ENCODE data around the gene SHLD2. TPM values are rescaled to one million over a fixed set of nuclear protein-coding genes. Genes with fewer than 3 reads are reported as not detected.
"Not testable (repeated sequence)": the region's sequence is repeated elsewhere in the genome, so short reads cannot be mapped to it uniquely, and the experiment has no call there.

Gene SHLD2
- total RNA-seq, 1 donor from 2014 or later: 37.1 TPM

DNA sequence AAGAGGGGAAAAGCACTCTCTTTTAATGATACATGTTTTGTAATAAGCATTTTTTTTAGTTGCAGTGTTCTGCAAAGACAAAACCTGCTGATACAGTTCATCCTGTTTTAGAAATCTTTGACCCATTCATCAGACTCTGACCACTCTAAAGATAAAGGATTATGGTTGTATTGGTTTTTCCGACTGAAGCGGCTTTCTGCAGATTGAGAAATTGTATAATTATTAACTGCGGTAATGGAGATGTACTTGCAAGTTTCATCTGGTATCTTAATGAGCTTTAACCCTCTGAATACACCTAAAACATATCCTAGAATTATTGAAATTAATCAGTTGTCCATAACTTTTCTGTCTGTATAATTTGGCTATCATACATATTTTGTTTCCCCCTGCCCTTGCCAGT lies 50.6 kb downstream of the SHLD2 start:
- DNase-seq: not testable (repeated sequence)

DNA sequence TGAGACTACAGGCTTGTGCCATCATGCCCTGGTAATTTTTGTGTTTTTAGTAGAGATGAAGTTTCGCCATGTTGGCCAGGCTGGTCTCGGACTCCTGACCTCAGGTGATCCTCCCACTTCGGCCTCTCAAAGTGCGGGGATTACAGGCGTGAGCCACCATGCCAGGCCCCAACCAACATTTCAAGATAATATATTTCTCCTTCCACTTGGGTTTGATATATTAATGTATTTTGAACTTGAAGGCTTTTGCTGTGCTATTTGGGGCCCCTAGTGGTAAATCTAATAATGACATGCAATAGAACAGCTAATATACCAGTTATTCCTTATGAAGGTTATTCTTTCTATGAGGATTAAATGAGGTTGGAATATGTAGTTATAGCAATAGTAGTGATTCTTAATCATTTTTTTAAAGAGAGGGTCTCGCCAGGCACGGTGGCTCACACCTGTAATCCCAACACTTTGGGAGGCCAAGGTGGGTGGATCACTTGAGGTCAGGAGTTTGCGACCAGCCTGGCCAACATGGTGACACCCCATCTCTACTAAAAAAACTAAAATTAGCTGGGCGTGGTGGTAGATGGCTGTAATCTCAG lies 54.1 kb downstream of the SHLD2 start:
- DNase-seq: not testable (repeated sequence)

DNA sequence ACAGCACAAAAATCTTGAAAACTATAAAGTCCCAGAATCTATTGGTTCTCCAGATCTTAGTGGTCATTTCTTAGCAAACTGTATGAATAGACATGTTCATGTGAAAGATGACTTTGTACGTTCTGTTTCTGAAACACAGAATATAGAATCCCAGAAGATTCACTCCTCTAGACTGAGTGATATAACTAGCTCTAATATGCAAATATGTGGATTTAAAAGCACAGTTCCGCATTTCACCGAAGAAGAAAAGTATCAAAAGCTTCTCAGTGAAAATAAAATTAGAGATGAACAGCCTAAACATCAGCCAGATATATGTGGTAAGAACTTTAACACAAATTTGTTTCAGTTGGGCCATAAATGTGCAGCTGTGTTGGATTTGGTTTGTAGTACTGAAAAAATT lies 56.5 kb downstream of the SHLD2 start:
- DNase-seq: not testable (repeated sequence)

DNA sequence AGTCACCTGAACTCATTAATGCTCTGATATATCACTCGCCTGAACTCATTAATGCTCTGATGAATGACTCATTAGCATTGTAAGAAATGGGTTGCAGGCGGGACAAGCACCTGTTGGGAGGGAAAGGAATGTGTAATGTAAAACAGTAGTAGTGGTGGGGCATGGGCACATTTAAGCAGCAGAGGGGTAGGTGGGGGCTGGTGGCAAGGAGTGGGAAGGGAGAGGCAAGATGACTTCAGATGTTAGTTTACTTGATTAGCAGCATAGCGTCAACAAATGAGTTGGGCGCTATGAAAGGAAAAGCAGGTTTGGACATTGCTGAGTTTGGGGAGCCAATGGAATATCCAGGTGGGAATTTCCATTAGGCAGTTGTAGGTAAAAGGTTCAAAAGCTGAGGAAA lies 61.8 kb downstream of the SHLD2 start:
- DNase-seq: not testable (repeated sequence)

DNA sequence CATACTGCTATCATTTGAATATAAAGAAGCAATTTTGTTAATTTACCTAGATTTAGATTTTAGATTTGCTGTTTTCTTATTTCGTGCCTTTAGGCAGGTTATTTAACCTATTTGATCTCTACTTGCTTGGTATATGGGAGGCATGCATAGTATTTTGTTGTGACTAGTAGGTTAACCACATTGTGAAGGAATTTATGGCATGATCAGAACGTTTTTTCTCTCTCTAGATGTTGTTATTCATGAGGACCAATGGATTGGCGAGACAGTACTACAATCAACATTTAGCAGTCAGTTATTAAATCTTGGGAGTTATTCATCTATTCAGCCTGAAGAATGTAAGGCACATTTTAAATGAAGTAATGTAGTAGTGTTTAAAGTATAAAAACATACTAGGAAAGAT lies 62.8 kb downstream of the SHLD2 start:
- DNase-seq: not testable (repeated sequence)

DNA sequence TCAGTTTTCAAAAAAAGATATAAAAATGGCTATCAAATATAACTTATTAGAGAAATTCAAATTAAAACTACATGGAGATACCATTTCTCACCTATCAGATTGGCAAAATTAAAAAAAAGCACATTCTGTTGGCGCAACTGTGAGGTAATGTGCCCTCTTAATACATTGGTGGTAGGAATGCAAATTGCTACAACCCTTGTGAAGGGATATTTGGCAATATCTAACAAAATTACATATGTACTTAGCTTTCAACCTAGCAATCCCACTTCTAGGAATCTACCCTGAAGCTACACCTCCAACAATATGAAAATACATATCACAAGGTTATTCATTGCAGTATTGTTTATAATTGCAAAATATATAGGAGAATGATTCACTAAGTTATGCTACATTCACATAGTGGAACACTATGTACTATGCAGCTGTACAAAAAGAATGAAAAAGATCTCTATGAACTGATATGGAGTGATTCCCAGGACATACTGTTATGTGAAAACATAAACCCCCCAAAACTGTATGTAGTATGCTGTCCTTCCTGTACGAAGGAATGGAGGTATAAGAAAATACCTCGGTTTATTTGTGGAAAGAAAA lies 67.8 kb downstream of the SHLD2 start:
- not testable (repeated sequence) for DNase-seq

DNA sequence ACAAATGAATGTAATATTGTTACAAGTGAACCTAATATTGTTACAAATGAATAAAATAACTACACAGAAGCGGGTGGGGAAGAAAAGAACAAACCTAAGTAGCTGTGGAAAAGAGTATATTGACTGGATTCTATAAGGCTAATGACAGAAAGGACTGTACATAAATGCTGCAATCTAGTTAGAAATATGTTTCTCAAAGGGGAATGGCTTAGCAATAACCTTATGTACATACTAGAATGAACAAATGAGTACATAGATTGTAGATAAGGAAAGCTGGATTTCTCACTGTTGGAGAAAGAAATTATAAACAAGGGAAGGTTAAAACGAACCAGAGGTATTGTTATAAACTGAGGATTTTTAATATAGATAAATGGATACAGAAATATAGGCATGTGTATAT lies 68.4 kb downstream of the SHLD2 start:
- DNase-seq: not testable (repeated sequence)

DNA sequence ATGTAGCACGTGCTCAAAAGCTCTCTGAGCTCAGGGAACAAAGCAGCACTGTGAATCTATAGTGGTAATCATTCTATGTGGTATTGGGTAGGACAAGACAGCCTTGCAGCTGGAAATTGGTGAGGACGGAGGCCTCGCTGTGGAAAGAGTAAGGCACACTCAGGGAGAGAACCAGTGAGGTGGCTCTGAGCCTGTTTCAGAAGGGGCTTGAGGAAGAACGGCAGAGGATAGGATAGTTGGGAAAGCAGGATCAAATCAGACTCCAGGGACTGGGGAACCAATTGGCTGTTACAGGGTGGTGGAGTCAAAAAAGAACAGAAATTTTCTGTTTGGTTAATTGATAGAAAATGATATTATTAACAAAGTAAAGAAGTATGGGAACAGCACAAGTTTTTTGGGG lies 74.9 kb downstream of the SHLD2 start:
- not testable (repeated sequence) for DNase-seq

DNA sequence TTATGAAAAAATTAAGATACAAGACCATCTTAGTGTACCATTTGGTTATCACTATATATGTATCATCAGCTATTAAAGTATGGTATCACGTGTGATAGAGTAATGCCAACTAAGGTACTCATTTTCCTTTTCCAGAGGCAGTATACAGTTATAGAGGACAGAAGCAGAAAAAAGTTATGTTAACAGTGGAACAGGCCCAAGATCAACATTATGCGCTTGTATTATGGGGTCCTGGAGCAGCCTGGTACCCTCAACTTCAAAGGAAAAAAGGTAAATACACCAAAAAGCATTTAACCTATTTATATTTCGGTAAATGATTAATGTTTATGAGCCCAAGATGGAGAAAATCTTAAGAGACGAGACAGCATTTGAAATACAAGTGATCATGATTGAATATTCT lies 75.7 kb downstream of the SHLD2 start:
- not testable (repeated sequence) for DNase-seq

DNA sequence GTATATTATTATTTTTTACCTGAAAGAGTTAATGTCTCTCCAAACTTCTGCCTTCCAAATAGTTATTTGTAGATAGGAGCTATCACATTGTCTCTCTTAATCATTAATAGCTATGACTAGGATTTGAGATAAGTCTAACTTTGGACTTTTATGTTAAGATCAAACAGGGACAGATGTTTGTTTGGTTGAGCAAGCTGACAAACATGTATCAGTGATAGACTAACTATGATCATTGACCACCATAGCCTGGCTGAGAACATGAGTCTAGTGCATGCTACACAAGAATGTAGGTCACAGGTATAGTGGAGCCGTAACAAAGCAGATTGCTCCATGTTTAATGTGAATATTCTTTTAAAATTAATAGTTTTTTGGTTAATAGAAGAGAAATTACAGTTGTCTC lies 76.7 kb downstream of the SHLD2 start:
- DNase-seq: not testable (repeated sequence)

DNA sequence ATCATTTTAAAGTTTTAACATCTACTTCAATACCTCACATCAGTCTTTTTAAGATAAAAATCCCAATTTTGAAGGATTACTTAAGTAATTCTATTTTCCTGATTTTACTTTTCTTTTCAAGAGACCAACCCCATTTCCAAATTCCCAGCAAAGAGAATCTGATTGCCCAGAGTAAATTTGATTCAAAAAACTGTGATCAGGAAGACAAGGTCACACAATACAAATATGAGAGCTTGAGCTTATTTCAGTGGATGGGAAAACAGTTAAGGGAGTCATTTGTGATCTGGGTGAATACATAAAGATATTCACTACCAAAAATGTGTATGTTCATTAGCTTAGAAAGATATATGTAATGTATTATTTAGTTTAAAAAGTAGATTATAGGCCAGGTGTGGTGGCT lies 77.2 kb downstream of the SHLD2 start:
- DNase-seq: not testable (repeated sequence)

DNA sequence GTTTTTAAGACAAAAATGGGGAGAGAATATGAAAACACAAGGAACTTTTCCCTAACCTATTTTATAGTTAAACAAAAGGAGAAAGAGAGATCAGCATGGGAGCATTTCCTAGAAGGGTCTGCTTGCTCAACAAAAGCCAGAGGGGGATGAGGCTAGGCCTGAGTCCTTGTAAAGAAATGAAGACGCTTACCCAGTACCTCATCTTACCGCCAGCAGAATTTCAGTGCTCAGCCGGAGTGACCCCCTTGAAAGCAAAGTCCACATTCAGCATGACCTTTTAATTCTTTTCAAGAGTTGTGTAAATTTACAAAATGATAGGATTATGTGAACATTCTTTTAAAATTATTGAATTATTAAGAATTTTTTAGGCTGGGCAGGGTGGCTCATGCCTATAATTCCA lies 82.6 kb downstream of the SHLD2 start:
- not testable (repeated sequence) for DNase-seq

DNA sequence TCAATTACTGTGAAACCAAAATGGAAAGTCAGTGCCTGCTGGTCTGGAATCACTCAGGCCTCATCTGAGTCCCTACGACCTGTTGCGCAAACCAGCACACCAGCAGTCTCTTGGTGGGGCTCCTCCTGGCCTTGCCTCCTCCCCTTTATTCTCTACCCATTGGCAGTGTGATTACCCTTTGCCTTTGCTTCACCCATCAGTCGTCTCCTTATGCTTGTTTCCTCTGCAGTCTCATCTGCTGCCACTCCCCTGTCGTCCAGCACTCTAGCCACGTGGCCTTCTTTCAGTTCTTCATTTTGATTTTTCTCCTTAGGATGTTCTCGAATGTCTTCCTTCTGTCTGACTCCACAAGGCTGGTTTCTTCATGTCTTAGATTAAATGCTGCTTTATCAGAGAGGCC lies 89.4 kb downstream of the SHLD2 start:
- not testable (repeated sequence) for DNase-seq

DNA sequence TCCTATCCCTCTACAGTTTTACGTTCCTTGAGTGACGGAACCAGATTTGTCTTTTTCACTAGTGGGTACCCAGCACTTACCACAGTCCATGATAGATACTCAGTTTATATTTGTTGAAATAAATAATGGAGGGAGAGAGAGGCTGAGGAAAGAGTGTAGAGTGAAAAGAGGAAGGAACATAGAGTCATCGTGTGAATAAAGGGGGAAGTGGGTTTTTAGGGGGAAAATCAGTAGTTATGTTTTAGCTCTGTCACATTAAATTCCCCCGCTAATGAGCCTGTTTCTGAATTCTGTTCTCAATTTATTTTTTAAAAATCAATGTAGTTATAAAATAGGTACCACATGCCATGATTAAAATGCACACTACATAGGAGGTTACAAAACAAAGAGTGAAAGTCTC lies 91.0 kb downstream of the SHLD2 start:
- DNase-seq: not testable (repeated sequence)

DNA sequence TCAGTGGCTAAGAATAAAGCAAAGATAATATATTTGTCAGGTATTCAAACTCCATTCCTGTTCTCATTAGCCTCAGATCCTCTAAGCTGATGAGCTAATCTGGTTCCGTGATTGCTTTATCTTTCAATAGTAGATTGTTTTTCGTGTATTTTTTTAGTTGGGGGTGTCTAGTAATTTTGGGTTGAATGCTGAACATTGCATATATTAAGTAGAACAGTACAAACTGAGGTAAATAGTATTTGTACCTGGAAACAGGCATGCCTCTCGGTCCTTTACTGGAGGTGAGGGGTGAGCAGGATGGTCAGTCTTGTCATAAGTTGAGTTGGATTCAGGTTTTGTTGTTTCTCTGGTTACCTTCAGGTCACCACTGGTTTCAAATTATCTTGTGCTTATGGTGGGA lies 92.6 kb downstream of the SHLD2 start:
- DNase-seq: not testable (repeated sequence)

DNA sequence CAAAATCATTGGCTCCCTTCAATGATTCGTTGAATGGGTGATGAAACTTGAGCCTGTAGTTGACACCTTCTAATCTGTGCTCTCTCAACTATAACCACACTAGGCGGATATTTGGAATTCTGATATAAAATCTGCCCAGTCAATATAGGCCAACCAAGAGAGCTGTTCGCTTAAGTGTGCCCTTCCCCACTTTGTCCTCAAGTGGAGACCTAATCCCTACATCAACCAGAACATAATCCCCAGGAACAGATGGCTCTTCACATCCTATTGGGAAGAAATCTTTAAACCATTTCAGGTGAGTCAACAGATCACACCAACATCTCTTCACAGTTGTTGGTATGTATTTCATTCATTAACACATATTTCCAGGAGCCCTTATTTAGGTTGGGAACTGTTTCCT lies 96.8 kb downstream of the SHLD2 start:
- not testable (repeated sequence) for DNase-seq

DNA sequence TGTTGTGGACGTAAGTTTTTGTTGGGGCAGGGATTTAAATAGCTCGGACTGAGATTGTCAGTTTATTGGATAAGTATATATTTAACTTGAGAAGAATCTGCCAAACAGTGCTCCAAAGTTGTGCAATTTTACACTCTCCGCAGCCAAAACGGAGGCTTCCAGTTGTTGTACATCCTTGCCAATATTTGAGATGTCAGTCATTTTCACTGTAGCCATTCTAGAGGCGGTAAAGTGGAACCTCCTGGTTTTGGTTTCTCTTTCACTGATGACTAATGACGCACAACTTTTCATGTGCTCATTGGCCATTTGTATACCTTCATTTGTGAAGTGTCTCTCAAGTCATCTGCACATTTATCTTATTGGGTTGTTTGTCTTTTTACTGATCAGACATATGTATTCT lies 105.9 kb downstream of the SHLD2 start:
- not testable (repeated sequence) for DNase-seq

DNA sequence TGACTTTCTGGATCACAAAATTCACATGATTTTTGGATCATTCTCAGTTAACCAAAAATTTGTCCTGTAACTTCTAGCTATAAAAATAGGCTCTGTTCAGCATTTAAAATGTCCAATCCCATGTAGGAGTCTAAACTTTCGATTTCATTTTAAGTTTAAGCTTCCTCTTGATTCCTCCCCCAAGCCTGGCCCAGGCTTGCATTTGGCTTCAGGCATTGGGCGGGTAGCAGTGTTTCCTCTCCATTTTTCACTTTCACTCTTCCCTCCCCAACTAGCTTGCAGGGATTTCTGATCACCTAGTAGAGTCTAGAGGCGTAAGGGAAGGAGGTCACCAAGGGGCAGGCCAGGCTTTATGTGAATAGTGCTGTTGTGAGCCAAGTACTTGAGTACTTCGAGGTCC lies 109.8 kb downstream of the SHLD2 start:
- not testable (repeated sequence) for DNase-seq

DNA sequence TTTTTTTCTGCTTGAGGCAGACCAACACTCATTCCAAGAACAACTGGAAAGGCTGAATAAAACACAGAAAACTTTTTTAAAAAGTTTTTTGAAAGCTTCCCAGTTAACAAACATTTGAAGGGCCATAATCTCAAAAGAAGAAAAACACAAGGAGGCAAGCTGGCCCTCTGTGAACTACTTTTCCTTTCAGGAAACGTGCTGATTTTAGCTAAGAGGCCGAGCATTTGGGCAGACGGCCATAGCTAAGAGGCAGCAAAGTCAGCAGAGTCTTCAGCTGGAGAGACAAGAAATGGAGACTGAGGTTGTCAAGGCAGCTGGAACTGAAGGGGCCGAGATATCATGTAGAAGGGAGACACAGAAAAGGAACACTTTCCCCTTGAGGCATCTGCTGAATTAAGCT lies 111.9 kb downstream of the SHLD2 start:
- not testable (repeated sequence) for DNase-seq

DNA sequence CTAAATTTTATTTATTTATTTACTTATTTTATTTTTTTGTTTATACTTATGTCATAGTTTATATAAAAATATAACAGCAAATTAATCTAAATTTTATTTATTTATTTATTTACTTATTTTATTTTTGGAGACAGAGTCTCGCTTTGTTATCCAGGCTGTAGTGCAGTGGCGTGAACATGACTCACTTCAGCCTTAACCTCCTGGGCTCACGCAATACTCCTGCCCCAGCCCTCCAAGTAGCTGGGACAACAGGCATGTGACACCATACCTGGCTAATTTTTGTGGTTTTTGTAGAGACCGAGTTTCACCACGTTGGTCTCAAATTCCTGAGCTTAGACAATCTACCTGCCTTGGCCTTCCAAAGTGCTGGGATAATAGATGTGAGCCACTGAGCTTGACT lies 115.3 kb downstream of the SHLD2 start:
- DNase-seq: not testable (repeated sequence)

DNA sequence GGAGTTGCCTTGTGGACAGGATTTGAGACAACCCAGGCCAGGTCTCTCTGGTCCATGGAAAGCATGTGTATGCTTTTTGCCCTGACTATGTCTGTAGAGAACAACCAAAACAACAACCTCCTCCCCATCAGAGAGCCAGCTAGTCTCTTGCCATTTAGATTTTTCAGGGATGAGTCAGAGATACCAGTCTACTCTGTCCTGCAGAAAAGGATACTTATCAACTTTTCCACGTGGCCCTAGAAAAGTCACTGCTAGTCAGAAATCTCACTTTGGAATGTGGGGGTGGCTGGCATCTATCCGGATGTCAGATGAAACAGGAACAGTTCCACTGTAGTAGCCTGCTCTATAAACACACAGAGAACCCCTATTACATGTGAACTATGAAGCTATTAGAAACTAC lies 116.8 kb downstream of the SHLD2 start:
- not testable (repeated sequence) for DNase-seq

DNA sequence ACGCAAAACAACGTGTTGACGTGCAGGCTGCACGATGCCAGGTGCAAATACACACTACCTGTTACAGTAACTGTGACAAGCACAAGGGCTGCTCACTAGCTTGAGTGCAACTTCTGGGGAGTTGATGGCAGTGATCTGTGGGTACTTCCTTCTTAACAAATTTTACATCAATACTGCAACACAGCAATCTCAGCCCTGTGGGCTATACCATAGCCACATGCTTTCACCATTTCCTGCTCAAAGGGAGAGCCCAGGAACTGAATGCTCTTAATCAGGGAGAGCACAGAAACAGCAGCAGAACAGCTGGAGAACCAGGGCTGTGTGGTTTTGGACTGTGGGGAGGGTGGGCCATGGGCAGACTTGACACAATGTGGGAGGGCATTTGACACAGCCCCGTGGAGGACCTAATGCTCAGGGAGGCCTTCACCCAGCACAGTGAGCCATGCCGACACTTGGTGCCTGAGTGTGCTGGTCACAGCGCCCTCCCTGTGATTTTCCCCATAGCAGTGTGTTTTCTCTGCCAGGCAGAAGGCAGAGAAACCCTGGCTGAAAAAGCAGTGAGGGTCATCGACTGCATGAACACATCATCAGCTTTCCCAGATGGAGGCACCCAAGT lies 118.3 kb downstream of the SHLD2 start:
- DNase-seq: not testable (repeated sequence)

DNA sequence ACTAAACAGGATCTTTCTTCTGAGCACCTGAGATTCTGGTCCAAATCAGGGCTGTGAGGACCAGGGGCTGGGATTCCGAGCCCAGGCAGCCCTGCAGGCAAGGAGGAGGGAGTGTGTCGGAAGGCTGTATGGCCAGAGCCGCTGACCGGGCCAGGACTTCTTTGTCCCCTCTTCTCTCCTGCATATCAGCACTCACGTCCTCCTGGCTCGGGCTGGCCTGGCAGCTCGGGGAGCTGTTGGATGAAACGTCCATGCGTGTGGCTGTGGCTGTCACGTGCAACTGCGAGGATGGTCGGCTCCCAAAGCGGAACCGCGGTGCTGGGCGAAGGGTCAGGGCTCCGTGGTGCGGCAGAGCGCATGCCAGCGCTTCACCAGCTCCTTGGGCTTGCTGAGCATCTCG lies 118.8 kb downstream of the SHLD2 start:
- DNase-seq: not testable (repeated sequence)

DNA sequence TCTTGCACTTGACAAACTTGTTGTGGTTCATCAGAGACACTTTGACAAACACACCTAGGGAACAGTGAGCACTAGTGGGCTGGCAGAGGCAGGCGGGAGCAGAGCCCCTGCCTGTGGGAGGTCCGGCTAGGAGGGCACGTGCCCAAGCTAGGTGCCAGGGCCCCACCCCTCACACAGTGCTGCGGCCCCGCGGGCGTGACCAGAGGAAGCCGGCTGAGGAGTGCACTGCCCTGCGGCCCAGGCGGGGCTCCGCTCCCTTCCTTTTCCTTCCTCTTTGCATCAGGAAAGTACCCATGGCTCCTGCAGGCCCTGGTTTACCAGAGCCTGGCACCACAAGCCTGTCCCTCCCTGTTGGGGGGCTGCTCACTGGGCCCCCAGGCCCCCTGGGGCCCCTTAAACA lies 121.1 kb downstream of the SHLD2 start:
- not testable (repeated sequence) for DNase-seq

Measured in occipital lobe (tissue), 2 donors.